HG03064 (cell line): ENCODE results near the gene MYOM3.
"Not testable (repeated sequence)": the region's sequence is repeated elsewhere in the genome, so short reads cannot be mapped to it uniquely, and the experiment has no call there.

Source experiments
- ATAC-seq: cut with Tn5 transposase; IDR thresholded peaks from one replicate; pipeline ENCODE4 v1.9.1; 2021; ENCODE audit warnings: low read depth; ENCODE audit not compliant: unreplicated experiment

The MYOM3 gene

GRCh38 chr1:24047110-24047477, 64.8 kb downstream of the MYOM3 start:
- no peak for ATAC-seq

GRCh38 chr1:24045771-24046170, 66.2 kb downstream of the MYOM3 start:
- ATAC-seq = no peak

DNA sequence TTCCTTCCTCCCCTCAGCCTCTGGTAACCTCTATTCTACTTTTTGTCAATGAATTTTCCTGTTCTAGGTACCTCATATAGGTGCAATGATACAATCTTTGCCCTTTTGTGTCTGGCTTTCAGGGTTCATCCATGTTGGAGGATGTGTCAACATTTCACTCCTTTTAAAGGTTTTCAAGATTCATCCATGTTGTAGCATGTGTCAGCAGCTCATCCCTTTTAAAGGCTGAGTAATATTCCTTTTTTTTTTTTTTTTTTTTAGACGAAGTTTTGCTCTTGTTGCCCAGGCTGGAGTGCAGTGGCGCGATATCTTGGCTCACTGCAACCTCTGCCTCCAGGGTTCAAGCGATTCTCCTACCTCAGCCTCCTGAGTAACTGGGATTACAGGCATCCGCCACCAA, 67.3 kb downstream of the MYOM3 start:
- ATAC-seq = not testable (repeated sequence)

DNA sequence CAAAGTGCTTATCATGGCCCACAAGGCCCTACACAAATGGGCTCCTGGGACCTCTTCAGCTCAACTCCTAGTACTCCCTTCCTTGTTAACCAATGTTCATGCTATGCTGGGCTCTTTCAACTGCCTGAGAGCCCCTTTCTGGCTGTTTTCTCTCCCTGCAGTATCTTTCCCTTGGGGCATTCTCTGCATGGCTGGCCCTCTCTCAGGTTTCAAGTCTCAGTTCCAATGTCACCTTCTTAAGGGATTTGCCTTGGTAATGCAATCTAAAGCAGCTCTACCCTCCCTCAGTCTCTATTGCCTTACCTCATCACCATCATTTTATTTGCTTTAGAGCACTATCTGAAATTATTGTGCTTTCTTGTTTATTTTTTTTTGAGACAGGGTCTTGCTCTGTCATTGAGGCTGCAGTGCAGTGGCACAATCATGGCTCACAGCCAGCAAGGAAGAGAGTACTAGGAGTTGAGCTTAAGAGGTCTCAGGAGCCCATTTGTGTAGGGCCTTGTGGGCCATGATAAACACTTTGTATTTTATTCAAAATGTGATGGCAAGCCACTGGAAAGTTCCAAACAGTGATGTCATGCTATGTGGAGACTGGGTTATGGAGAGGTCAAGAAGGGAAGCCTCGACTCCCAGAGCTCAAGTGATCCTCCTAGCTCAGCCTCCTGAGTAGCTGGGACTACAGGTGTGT, 68.4 kb downstream of the MYOM3 start:
- no peak for ATAC-seq

DNA sequence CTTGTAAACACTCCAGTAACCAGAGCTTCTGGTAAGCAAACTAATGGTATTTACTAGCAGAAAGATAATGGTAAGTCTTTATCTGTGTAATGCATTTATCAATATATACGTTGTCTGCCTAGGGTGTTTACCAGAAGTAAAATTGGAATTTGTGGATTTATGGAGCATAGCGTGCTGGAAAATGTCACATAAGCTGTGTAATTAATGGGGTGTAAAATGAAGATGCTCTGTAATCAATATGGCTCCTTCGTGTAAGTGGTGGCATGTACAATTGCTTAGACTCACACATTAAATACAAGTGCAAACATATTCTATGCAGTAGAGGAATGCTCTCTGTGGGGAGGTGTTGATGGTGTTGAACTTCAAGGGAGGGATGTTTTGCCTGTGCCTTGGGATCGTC, 69.6 kb downstream of the MYOM3 start:
- no peak for ATAC-seq

GRCh38 chr1:24036088-24036487, 75.8 kb downstream of the MYOM3 start:
- no peak for ATAC-seq

- ATAC-seq = no peak
These were observed 79.0 kb downstream of the MYOM3 start for GRCh38 chr1:24032981-24033380.

DNA sequence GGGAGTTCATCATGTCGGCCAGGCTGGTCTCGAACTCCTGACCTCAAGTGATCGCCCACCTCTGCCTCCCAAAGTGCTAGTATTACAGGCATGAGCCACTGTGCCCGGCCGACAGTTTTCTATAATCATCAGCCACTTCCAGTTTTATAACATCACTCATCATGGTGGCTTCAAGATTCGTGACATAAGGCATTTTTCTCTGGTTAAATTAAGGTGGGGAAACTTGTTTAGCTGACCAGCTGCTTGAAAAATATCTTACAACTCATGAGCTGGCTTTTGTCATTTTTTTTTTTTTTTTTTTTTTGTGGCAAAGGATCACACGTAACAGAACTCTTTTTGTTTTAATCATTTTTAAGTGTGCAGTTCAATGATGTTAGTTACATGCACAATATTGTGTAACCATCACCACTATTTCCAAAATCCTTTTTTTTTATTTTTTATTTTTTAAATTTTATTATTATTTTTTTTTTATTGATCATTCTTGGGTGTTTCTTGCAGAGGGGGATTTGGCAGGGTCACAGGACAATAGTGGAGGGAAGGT, 80.9 kb downstream of the MYOM3 start:
- not testable (repeated sequence) for ATAC-seq

DNA sequence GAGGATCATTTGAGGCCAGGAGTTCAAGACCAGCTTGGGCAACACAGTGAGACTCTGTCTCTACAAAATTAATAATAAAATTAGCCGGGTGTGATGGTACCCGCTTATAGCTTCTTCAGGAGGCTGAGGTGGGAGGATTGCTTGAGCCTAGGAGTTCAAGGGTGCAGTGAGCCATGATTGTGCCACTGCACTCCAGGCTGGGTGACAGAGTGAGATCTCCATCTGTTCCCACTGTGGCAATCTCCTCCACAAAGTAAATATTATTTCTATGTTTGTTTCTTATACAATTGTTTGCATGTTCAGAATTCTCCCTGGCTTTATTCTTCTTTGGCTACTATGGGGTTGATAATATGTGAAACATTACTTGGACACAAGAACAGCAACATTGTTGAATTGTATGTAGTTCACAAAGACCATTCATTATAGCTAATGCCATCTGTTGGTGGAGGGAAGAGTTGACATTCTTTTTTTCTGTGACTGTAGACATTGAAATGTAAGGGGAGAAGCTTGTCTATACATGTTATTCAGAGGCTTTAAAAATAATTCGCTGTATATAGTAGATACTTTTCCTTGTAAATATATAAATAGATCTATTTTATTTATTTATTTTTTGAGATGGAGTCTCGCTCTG, 84.0 kb downstream of the MYOM3 start:
- no peak for ATAC-seq

GRCh38 chr1:24022581-24023361, 89.2 kb downstream of the MYOM3 start:
- ATAC-seq = no peak

DNA sequence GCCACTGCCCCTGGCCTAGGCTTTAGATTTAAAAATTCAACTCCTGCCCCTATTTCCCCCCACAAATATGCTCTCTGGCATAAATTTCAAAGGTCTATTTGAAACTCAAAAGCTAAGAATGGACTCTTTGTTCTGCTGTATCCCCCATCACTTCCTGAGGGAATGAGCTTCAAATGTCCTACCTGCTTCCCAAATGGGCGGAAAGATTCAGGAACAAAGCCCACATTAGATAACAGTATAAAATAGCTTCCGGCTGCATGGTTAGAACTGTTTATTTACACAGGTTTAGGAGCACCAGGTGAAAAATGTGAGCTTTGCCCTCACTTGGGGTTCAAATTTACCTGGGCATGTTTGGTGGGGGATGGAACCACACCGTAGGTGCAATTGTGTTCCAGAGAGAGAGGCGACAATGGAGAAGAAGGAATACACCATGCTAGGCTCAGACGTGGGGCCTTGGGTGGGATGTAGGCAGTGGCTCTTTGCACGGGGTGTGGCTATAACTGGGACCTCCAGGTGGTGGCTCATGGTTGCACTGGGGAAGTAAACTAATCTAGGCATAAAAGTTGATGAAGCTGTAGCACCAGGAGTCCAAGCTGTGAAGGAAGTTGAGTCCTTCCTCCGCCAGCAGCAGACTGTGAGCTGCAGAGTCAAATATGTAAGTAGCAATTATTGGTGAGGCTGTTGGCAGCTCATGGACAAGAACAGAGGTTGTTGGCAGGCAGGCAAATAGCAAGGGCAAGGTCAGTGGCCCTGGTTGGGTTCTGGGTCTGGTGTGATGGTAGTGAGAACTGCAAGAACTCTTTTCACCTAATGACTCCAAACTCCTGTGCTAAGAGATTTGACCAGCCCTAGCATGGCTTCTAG, 90.3 kb downstream of the MYOM3 start:
- ATAC-seq = no peak

GRCh38 chr1:24020470-24020869, 91.5 kb downstream of the MYOM3 start:
- no peak for ATAC-seq

- ATAC-seq = no peak
These were observed 91.9 kb downstream of the MYOM3 start for GRCh38 chr1:24020025-24020424.

DNA sequence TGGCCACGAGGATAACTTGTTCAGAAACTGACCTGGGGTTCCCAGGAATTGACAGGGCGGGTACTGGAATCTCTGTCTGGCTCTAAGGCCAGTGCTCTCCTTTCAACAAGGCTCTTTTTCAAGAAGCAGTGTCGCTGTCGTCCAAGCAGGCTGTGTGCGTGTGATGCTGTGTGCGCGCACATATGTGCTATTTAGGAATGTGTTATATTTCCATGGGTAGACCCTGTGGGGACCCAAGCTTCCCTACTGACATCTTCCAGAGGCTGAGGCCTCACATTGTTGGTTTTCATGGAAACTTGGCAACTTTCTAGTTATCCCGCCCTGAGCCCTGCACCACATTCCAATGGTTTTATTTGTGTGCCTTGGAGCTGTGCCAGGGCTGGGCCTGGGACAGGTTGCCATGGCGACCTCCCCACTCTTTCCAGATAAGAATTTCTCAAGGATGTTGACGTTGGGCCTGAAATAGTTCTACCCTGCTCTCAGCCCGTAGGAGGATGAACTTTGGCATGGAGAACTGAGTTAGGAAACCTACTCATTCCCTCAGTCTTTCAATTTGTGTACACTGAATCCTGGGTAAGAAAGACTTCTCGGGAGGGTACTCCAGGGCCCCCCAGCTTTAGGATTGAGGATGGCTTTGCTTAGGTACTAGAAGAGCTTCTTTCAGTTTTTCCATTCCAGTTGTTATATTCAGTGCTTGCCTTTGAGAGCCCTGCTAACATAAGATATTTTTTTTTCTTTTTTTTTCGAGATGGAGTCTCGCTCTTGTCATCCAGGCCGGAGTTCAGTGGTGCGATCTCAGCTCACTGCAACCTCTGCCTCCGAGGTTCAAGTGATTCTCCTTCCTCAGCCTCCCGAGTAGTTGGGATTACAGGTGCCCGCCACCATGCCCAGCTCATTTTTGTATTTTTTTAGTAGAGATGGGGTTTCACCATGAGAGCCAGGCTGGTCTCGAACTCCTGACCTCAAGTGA, 93.0 kb downstream of the MYOM3 start:
- ATAC-seq = no peak

DNA sequence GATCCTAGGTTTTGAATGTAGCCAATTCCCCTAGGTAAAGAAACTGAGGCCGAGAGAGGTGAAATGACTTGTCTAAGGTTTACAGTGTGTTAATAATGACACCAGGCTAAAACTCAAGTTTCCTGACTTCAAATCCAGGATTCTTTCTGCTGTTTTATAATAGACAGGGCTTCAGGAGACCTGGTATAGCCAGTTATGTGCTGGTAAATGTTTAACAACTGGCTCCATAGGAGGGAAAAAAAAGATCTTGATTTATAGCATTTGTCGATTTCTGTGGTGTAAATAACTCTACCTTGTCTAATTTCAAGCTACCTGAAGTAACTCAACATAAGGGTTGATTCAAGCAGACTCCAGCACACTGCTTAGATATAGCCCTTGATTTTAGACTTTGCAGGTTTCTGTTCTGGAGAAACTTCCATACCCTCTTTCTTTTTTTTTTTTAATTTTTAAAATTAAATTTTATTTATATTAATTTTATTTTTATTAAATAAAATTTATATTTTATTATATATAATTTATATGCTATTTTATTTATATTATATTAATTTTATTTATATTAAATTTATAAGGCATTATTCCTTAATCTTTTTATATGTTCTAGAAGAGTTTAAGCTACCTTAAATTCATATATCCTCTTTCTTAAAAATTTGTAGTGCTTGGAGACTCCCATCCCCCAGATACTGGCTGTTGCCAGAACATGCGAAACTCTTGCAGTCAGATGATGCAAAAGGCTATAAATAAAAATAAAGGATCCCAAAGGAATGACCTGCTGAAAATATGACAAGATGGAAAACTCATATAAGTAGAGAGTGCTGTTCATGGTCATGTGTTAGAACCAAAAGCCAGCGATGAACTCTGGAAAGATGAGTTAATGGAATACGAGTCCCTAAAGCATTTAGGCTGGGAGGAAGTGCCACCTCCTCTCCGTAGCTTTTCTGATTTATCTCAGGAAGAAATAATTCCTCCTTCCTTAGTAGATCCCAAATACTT, 96.4 kb downstream of the MYOM3 start:
- no peak for ATAC-seq

DNA sequence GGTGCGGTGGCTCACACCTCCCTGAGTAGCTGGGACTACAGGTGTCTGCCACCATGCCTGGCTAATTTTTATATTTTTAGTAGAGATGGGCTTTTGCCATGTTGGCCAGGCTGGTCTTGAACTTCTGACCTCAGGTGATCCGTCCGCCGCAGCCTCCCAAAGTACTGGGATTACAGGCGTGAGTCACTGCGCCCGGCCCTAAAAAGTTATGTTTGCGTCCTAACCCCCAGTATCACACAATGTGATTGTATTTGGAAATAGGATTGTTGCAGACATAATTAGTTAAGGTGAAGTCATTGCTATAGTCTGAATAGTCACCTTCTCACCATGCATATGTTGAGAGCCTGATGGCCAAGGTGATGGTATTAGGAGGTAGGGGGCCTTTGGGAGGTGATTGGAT, 99.1 kb downstream of the MYOM3 start:
- not testable (repeated sequence) for ATAC-seq

DNA sequence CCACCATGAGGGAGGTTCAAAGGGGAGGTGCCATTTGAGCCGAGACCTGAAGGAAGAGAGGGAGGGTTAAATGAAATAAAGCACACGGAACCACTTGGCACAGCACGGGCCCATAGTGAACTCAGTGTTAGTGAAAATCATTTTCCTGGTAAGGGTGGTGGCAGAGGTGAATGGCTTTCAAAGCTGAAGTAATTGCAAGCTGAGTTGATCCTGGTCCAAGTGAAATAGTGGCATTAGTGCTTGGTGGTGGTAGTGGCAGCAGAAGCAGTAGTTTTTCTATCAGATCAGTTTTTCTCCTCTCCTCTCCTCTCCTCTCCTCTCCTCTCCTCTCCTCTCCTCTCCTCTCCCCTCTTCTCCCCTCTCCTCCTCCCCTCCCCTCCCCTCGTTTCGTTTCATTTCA, 101.3 kb downstream of the MYOM3 start:
- ATAC-seq = no peak

DNA sequence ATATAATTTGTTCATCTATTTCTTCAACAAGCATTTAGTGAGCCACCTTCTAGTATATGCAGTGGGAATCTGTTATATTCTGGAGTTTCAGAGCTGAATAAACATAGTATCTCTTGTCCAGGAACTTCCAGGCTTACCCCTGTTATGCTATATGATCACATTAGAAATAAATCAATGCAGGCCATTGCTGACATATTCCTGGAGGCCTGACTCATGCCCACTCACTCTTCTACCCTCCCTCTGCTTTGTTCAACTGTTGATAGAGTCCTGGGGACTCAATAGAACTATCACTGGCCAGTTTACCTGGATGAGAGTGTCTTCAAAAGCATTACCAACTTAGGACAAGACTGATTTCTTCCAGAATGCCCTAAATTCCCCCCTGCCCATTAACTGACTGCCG, 102.5 kb downstream of the MYOM3 start:
- ATAC-seq = no peak
